Left ventricle myocardium inferior (tissue), 1 donor: ENCODE results near the gene TRIM16. TPM values are rescaled to one million over a fixed set of nuclear protein-coding genes. Genes with fewer than 3 reads are reported as not detected.

ENCODE experiments used
- DNase-seq: peaks from one replicate; pipeline ENCODE4 v3.0.0-alpha.2; 2020
- H3K27ac ChIP-seq: fragments of 200-600 bp; replicated peaks from 2 replicates; pipeline ENCODE4 v1.8.0; 2021
- H3K27me3 ChIP-seq: fragments of 200-600 bp; 2 replicates; pipeline ENCODE4 v1.8.0; 2021; ENCODE audit warnings: low read depth
- H3K36me3 ChIP-seq: fragments of 200-600 bp; 2 replicates; pipeline ENCODE4 v1.8.0; 2021
- H3K4me1 ChIP-seq: fragments of 200-600 bp; 2 replicates; pipeline ENCODE4 v1.8.0; 2021
- H3K4me3 ChIP-seq: fragments of 200-600 bp; 2 replicates; pipeline ENCODE4 v1.8.0; 2021; ENCODE audit warnings: mild to moderate bottlenecking, moderate library complexity
- H3K9me3 ChIP-seq: fragments of 200-600 bp; replicated peaks from 2 replicates; pipeline ENCODE4 v1.8.0; 2021
- intact Hi-C: fragments of 100-400 bp; cut with micrococcal nuclease; formaldehyde crosslinking; loops from one replicate; pipeline ENCODE4 v1.11.0; 2022
- total RNA-seq: library from RNA; stranded (reverse); fragmentation: NEBNext Ultra II Directional; extraction: Animal tissue kit (Norgen Biotek cat#: 25700); gene quantifications from one replicate; pipeline ENCODE4 v1.2.1, GENCODE V29; 2021
- TF ChIP-seq, protein P1 (sequence below): fragments of 200-600 bp; IDR thresholded peaks from 2 replicates; pipeline ENCODE4 v1.8.0; 2021; ENCODE audit warnings: antibody characterized with exemption, mild to moderate bottlenecking, borderline replicate concordance
- donor health status: DM: no; HTN: yes; CAD: no; lungs with severe emphysema.

The TRIM16 gene
- total RNA-seq, 1 donor from 2014 or later = 30.4 TPM

DNA sequence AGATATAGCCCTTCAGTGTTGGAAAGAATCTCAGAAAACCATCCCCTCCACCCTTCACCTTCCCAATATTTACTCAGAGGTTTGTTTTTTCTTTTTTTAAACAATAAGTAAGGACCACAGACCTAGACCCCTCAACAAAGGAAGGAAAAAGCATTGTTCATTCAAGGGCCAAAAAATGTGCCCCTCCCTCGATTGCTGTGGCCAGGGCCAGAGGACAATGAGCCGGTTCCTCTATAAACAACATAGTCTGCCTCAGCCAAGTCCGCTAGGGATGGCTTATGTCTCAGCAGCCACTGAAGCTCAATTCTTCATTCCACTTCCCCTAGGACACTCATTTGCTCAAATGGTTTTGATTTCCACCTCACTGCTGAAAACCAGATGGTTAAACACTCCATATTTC lies 24.0 kb downstream of the TRIM16 start:
- peaks cover 29% of the 10 kb centered on the region for H3K4me1 ChIP-seq
- peak overlapping the region; percentile 88 for H3K27ac ChIP-seq
- H3K36me3 ChIP-seq = no peaks in the 10 kb centered on the region
- intact Hi-C loops = no loop called here
- H3K4me3 ChIP-seq = peak overlapping the region; percentile 30
- no peaks in the 10 kb centered on the region for H3K9me3 ChIP-seq
- no peak for DNase-seq
- TF ChIP-seq, protein P1, sequence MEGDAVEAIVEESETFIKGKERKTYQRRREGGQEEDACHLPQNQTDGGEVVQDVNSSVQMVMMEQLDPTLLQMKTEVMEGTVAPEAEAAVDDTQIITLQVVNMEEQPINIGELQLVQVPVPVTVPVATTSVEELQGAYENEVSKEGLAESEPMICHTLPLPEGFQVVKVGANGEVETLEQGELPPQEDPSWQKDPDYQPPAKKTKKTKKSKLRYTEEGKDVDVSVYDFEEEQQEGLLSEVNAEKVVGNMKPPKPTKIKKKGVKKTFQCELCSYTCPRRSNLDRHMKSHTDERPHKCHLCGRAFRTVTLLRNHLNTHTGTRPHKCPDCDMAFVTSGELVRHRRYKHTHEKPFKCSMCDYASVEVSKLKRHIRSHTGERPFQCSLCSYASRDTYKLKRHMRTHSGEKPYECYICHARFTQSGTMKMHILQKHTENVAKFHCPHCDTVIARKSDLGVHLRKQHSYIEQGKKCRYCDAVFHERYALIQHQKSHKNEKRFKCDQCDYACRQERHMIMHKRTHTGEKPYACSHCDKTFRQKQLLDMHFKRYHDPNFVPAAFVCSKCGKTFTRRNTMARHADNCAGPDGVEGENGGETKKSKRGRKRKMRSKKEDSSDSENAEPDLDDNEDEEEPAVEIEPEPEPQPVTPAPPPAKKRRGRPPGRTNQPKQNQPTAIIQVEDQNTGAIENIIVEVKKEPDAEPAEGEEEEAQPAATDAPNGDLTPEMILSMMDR = no peak
- H3K27me3 ChIP-seq = no peaks in the 10 kb centered on the region

DNA sequence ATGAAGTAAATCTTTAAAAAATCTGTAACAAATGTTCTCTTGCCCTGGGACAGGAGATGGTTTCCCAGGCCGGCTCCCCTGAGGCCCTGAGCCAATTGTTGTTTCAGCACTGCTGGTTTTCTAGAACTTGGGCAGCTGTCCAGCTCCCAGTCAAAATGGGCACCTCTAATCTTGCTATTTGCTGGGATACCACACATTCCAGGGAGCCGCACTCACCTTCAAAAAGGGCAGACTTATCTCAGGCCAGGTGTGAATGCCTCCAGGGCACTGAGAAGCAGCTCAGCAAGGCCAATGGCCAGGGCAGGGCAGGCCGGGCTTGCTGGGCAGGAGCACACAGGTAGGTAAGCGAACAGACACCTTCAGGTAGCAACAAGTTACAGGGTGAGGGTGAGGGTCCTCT lies 24.4 kb downstream of the TRIM16 start:
- H3K9me3 ChIP-seq = no peaks in the 10 kb centered on the region
- intact Hi-C loops = no loop called here
- peaks cover 29% of the 10 kb centered on the region for H3K4me1 ChIP-seq
- H3K27ac ChIP-seq = peak overlapping the region; percentile 88
- DNase-seq = no peak
- TF ChIP-seq, protein P1 = no peak
- H3K27me3 ChIP-seq = no peaks in the 10 kb centered on the region
- no peaks in the 10 kb centered on the region for H3K36me3 ChIP-seq
- peak overlapping the region; percentile 30 for H3K4me3 ChIP-seq

DNA sequence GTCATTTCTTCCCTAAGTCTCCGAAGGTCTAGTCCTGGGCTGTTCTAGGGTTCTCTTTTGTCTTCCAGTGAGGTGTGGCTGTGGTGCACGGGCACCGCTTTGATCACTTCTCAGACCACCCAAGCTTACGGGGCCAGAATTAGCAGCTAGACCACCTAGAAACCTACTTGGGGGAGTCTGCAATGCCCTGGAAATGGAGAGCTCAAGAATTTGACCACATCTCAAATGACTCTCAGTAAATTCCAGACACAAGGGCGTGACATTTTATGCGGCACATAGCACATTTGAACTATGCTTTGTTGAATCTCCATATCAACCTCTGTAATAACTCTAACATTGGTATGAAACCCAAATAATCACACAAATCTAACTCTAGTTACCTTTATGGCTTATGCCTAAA lies 24.9 kb downstream of the TRIM16 start:
- Histone ChIP-seq H3K27ac (peak overlapping the region; percentile 88), H3K36me3 (no peaks in the 10 kb centered on the region), H3K27me3 (no peaks in the 10 kb centered on the region), H3K4me3 (no peak overlapping the region), H3K9me3 (no peaks in the 10 kb centered on the region), H3K4me1 (peaks cover 29% of the 10 kb centered on the region)
- DNase-seq = no peak
- TF ChIP-seq, protein P1 = no peak
- intact Hi-C loops = no loop called here

DNA sequence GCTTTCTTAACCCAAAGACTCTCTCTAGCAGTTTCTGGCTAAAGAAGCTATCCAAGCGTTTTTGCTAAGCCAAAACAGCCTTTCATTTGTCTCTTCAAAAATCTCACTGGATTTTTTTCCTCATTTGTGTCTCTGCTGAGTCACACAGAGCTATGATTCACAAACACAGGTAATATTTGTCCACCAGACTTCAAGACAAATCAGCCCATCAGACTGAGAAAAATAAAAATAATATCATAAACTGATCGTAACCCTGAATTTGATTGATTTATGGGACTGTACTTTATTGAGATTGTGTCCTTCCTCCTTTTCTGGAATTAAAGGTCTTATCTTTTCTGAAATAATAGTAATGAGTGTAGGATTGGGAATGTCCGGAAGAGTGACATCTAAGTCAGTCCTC lies 25.8 kb downstream of the TRIM16 start:
- intact Hi-C loops = no loop called here
- TF ChIP-seq, protein P1 = no peak
- Histone ChIP-seq H3K9me3 (no peaks in the 10 kb centered on the region), H3K27ac (peak overlapping the region; percentile 88), H3K4me1 (peaks cover 26% of the 10 kb centered on the region), H3K36me3 (no peaks in the 10 kb centered on the region), H3K27me3 (no peaks in the 10 kb centered on the region), H3K4me3 (no peak overlapping the region)
- no peak for DNase-seq

DNA sequence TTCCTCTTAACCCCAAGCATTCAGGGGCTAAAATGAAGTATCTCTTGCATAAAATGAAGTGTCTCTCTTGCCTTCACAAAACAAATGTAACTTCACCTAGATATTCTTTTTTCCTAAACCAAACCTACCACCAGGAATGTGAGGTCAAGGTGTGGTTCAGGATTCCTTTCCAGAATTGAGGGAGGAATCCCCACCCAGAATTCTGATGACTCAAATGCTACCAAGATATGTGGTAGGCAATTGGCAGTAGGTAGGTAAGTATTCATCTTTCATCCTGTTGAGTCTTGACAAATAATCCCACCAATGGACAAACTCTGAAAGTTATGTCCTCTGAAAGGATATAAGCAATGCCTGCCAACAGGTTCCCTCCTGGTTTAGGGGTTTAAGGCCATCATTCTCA lies 26.2 kb downstream of the TRIM16 start:
- Histone ChIP-seq H3K27me3 (no peaks in the 10 kb centered on the region), H3K4me1 (peaks cover 21% of the 10 kb centered on the region), H3K27ac (peak overlapping the region; percentile 88), H3K36me3 (no peaks in the 10 kb centered on the region), H3K9me3 (no peaks in the 10 kb centered on the region), H3K4me3 (no peak overlapping the region)
- intact Hi-C loops = no loop called here
- DNase-seq = no peak
- TF ChIP-seq, protein P1 = no peak
